Activated CD4-positive, alpha-beta T cell treated with anti-CD3 and anti-CD28 coated beads for 4 hours (primary cell): ENCODE measurements around the gene PLEKHN1.
"Not testable (repeated sequence)": the region's sequence is repeated elsewhere in the genome, so short reads cannot be mapped to it uniquely, and the experiment has no call there.

ENCODE experiments used
- DNase-seq, 2 donors: peaks; one replicate each; pipeline ENCODE4 v3.0.0-alpha.2; 2020

The PLEKHN1 gene

GRCh38 chr1:942864-943533, 23.3 kb upstream of the PLEKHN1 start:
- no peak for DNase-seq

GRCh38 chr1:943545-944340, 22.5 kb upstream of the PLEKHN1 start:
- DNase-seq: no peak

GRCh38 chr1:944341-945325, 21.6 kb upstream of the PLEKHN1 start:
- no peak for DNase-seq

GRCh38 chr1:945688-946556, 20.4 kb upstream of the PLEKHN1 start:
- DNase-seq: no peak

GRCh38 chr1:946811-947210, 19.5 kb upstream of the PLEKHN1 start:
- not testable (repeated sequence) for DNase-seq

- no peak for DNase-seq
Observed at GRCh38 chr1:947958-948357, 18.3 kb upstream of the PLEKHN1 start.

- no peak for DNase-seq
Observed at GRCh38 chr1:950268-950667, 16.0 kb upstream of the PLEKHN1 start.

GRCh38 chr1:950881-951280, 15.4 kb upstream of the PLEKHN1 start:
- no peak for DNase-seq

- no peak for DNase-seq
Observed at GRCh38 chr1:951364-951763, 14.9 kb upstream of the PLEKHN1 start.

- DNase-seq: no peak
Observed at GRCh38 chr1:952201-952600, 14.1 kb upstream of the PLEKHN1 start.

- DNase-seq: no peak
Observed at GRCh38 chr1:952603-953002, 13.7 kb upstream of the PLEKHN1 start.

- DNase-seq: no peak
Observed at GRCh38 chr1:953524-954320, 12.6 kb upstream of the PLEKHN1 start.

- no peak for DNase-seq
Observed at GRCh38 chr1:954927-955326, 11.4 kb upstream of the PLEKHN1 start.

GRCh38 chr1:955474-955873, 10.8 kb upstream of the PLEKHN1 start:
- no peak for DNase-seq

- no peak for DNase-seq
Observed at GRCh38 chr1:956636-957035, 9.6 kb upstream of the PLEKHN1 start.

GRCh38 chr1:958823-959730, 7.2 kb upstream of the PLEKHN1 start, which contains the start of gene NOC2L:
Gene NOC2L (minus strand): TSS chr1:959256. CDS start chr1:959240, 16 bp downstream.
- peak; percentile 93 to 98 for DNase-seq

- no peak for DNase-seq
Observed at GRCh38 chr1:959731-960362, 6.4 kb upstream of the PLEKHN1 start.

GRCh38 chr1:960363-961131, 5.7 kb upstream of the PLEKHN1 start, which contains the start of gene KLHL17:
Gene KLHL17 (plus strand): TSS chr1:960584. CDS start chr1:960694, 110 bp downstream.
- peak; percentile 76 to 79 for DNase-seq
